ENCODE data around the gene ATXN1. TPM values are rescaled to one million over a fixed set of nuclear protein-coding genes. Genes with fewer than 3 reads are reported as not detected.

The ATXN1 gene
- polyA plus RNA-seq, 1 donor from 2014 or later = 28.2 TPM

DNA sequence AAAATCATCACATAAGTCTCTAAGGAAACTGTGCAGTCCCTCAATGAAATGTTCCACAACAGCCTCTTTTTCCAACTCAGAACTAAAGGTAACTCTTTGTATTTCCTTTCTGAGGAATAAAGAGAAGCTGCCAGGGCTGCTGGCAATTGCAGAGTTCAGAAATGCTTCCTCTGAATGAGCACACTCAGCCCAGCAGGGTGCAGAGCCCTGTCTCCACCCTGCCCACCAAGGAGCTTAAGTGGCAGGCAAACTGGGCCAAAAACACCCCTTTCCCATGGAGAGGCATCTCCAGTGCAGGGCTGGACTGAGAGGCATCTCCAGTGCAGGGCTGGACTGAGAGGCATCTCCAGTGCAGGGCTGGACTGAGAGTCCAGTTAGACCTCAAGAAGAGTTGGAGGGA, 267.5 kb downstream of the ATXN1 start:
- Histone ChIP-seq H3K36me3 (ENCODE audit: insufficient read depth, low read length) (no peaks in the 10 kb centered on the region), H3K4me2 (ENCODE audit: low read length) (no peak overlapping the region), H3K79me2 (replicated peaks; ENCODE audit: insufficient read depth, low read length) (no peaks in the 10 kb centered on the region), H3K4me3 (ENCODE audit: low read length) (no peak overlapping the region), H3K27me3 (ENCODE audit: insufficient read depth, low read depth, low read length) (no peaks in the 10 kb centered on the region), H3K27ac (ENCODE audit: low read length) (no peak overlapping the region), H3K9me3 (ENCODE audit: low read length) (no peaks in the 10 kb centered on the region), H3F3A (ENCODE audit: insufficient read depth, low read length, poor library complexity, severe bottlenecking) (peaks cover 4% of the 10 kb centered on the region), H3K9me2 (ENCODE audit: insufficient read depth, low read length) (no peaks in the 10 kb centered on the region), H3K9ac (ENCODE audit: low read length) (no peak overlapping the region), H2AFZ (ENCODE audit: low read depth, low read length) (no peak overlapping the region), H4K20me1 (ENCODE audit: insufficient read depth) (no peaks in the 10 kb centered on the region)
- TF ChIP-seq RAD21 (conservative IDR thresholded peaks at IDR 0.05) (no peak), EP300 (conservative IDR thresholded peaks at IDR 0.05; ENCODE audit: poor library complexity, severe bottlenecking) (no peak), MXI1 (conservative IDR thresholded peaks at IDR 0.05; ENCODE audit: poor library complexity, severe bottlenecking) (no peak), POLR2AphosphoS5 (IDR thresholded peaks at IDR 0.05) (no peak), TAF1 (IDR thresholded peaks at IDR 0.05; ENCODE audit: low read depth) (no peak)
- TF ChIP-seq, protein P1, sequence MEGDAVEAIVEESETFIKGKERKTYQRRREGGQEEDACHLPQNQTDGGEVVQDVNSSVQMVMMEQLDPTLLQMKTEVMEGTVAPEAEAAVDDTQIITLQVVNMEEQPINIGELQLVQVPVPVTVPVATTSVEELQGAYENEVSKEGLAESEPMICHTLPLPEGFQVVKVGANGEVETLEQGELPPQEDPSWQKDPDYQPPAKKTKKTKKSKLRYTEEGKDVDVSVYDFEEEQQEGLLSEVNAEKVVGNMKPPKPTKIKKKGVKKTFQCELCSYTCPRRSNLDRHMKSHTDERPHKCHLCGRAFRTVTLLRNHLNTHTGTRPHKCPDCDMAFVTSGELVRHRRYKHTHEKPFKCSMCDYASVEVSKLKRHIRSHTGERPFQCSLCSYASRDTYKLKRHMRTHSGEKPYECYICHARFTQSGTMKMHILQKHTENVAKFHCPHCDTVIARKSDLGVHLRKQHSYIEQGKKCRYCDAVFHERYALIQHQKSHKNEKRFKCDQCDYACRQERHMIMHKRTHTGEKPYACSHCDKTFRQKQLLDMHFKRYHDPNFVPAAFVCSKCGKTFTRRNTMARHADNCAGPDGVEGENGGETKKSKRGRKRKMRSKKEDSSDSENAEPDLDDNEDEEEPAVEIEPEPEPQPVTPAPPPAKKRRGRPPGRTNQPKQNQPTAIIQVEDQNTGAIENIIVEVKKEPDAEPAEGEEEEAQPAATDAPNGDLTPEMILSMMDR (IDR thresholded peaks at IDR 0.05; ENCODE audit: poor library complexity, severe bottlenecking) = no peak
- TF ChIP-seq, protein P2, sequence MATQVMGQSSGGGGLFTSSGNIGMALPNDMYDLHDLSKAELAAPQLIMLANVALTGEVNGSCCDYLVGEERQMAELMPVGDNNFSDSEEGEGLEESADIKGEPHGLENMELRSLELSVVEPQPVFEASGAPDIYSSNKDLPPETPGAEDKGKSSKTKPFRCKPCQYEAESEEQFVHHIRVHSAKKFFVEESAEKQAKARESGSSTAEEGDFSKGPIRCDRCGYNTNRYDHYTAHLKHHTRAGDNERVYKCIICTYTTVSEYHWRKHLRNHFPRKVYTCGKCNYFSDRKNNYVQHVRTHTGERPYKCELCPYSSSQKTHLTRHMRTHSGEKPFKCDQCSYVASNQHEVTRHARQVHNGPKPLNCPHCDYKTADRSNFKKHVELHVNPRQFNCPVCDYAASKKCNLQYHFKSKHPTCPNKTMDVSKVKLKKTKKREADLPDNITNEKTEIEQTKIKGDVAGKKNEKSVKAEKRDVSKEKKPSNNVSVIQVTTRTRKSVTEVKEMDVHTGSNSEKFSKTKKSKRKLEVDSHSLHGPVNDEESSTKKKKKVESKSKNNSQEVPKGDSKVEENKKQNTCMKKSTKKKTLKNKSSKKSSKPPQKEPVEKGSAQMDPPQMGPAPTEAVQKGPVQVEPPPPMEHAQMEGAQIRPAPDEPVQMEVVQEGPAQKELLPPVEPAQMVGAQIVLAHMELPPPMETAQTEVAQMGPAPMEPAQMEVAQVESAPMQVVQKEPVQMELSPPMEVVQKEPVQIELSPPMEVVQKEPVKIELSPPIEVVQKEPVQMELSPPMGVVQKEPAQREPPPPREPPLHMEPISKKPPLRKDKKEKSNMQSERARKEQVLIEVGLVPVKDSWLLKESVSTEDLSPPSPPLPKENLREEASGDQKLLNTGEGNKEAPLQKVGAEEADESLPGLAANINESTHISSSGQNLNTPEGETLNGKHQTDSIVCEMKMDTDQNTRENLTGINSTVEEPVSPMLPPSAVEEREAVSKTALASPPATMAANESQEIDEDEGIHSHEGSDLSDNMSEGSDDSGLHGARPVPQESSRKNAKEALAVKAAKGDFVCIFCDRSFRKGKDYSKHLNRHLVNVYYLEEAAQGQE (IDR thresholded peaks at IDR 0.05; ENCODE audit: borderline replicate concordance) = no peak

DNA sequence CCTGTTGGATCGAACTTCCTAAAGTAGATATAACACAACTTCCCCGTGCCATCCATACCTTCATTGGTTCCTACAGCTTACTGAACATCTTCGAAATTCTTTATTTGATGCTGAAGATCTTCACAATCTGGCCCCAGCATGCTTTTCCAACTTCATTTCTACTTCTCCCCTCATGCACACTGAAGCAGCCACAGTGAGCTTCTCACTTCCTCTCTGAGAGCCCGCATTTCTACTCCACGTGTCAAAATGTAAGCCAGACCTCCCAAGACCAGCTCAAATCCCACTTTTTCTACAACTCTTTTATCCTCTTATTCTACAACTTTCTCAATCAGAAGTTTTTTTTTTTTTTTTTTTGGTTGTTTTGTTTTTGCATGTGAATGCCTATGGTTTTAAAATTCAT, 268.1 kb downstream of the ATXN1 start:
- Histone ChIP-seq H4K20me1 (ENCODE audit: insufficient read depth) (no peaks in the 10 kb centered on the region), H3K9me3 (ENCODE audit: low read length) (no peaks in the 10 kb centered on the region), H3K9ac (ENCODE audit: low read length) (no peak overlapping the region)

More for the DNA sequence above, 268.1 kb downstream of the ATXN1 start:
- Histone ChIP-seq H3K36me3 (ENCODE audit: insufficient read depth, low read length) (no peaks in the 10 kb centered on the region), H3K4me3 (ENCODE audit: low read length) (no peak overlapping the region), H2AFZ (ENCODE audit: low read depth, low read length) (no peak overlapping the region), H3K9me2 (ENCODE audit: insufficient read depth, low read length) (no peaks in the 10 kb centered on the region), H3K79me2 (replicated peaks; ENCODE audit: insufficient read depth, low read length) (no peaks in the 10 kb centered on the region), H3K4me2 (ENCODE audit: low read length) (no peak overlapping the region), H3F3A (ENCODE audit: insufficient read depth, low read length, poor library complexity, severe bottlenecking) (peaks cover 4% of the 10 kb centered on the region), H3K27me3 (ENCODE audit: insufficient read depth, low read depth, low read length) (no peaks in the 10 kb centered on the region), H3K27ac (ENCODE audit: low read length) (no peak overlapping the region)
- TF ChIP-seq, protein P2 (IDR thresholded peaks at IDR 0.05; ENCODE audit: borderline replicate concordance) = no peak
- TF ChIP-seq MXI1 (conservative IDR thresholded peaks at IDR 0.05; ENCODE audit: poor library complexity, severe bottlenecking) (no peak), SMC3 (conservative IDR thresholded peaks at IDR 0.05; ENCODE audit: poor library complexity) (no peak), EZH2 (IDR thresholded peaks at IDR 0.05; ENCODE audit: borderline replicate concordance, insufficient read depth, low read length, poor library complexity, severe bottlenecking) (no peak), TAF1 (IDR thresholded peaks at IDR 0.05; ENCODE audit: low read depth) (no peak), EP300 (conservative IDR thresholded peaks at IDR 0.05; ENCODE audit: poor library complexity, severe bottlenecking) (no peak), RAD21 (conservative IDR thresholded peaks at IDR 0.05) (no peak), POLR2AphosphoS5 (IDR thresholded peaks at IDR 0.05) (no peak)
- TF ChIP-seq, protein P1 (IDR thresholded peaks at IDR 0.05; ENCODE audit: poor library complexity, severe bottlenecking) = no peak

All from neural cell (in vitro differentiated cells).